Measurements from ENCODE around the gene ENPP3.

ENPP3 gene

GRCh38 chr6:131733376-131734016 lies 96.4 kb downstream of the ENPP3 start:
- Histone ChIP-seq H3K36me3 (ENCODE audit: control insufficient read depth, low read length) (peaks cover 79% of the 10 kb centered on the region), H3K4me2 (ENCODE audit: low read length) (no peak overlapping the region), H3F3A (ENCODE audit: control insufficient read depth, insufficient read depth) (no peaks in the 10 kb centered on the region), H3K4me1 (ENCODE audit: control insufficient read depth, low read length) (no peaks in the 10 kb centered on the region), H3K27me3 (ENCODE audit: control insufficient read depth, low read length) (no peaks in the 10 kb centered on the region), H3K9me3 (ENCODE audit: control insufficient read depth, insufficient read depth, low read length) (no peaks in the 10 kb centered on the region), H3K79me2 (ENCODE audit: control insufficient read depth, low read length) (no peaks in the 10 kb centered on the region), H3K27ac (ENCODE audit: low read depth, low read length) (no peak overlapping the region), H3K9me2 (replicated peaks; ENCODE audit: control insufficient read depth, low read length) (no peaks in the 10 kb centered on the region), H4K20me1 (ENCODE audit: control insufficient read depth, insufficient read depth, low read depth, low read length) (no peaks in the 10 kb centered on the region), H3K4me3 (ENCODE audit: low read length) (no peak overlapping the region)
- no peak for TF ChIP-seq EZH2phosphoT487 (IDR thresholded peaks at IDR 0.05; ENCODE audit: borderline replicate concordance, low read length)
- no peak for TF ChIP-seq CTCF (IDR thresholded peaks at IDR 0.05; ENCODE audit: low read depth, low read length, poor library complexity, severe bottlenecking)

GRCh38 chr6:131736003-131736596 lies 99.0 kb downstream of the ENPP3 start:
- H3K36me3 ChIP-seq (ENCODE audit: control insufficient read depth, low read length) = peaks cover 75% of the 10 kb centered on the region
- H3K4me2 ChIP-seq (ENCODE audit: low read length) = no peak overlapping the region
- no peaks in the 10 kb centered on the region for H3F3A ChIP-seq (ENCODE audit: control insufficient read depth, insufficient read depth)
- no peak for TF ChIP-seq EZH2phosphoT487 (IDR thresholded peaks at IDR 0.05; ENCODE audit: borderline replicate concordance, low read length)
- TF ChIP-seq CTCF (IDR thresholded peaks at IDR 0.05; ENCODE audit: low read depth, low read length, poor library complexity, severe bottlenecking) = no peak
- no peaks in the 10 kb centered on the region for H3K79me2 ChIP-seq (ENCODE audit: control insufficient read depth, low read length)
- H4K20me1 ChIP-seq (ENCODE audit: control insufficient read depth, insufficient read depth, low read depth, low read length) = no peaks in the 10 kb centered on the region
- no peaks in the 10 kb centered on the region for H3K9me3 ChIP-seq (ENCODE audit: control insufficient read depth, insufficient read depth, low read length)
- no peaks in the 10 kb centered on the region for H3K9me2 ChIP-seq (replicated peaks; ENCODE audit: control insufficient read depth, low read length)
- no peaks in the 10 kb centered on the region for H3K4me1 ChIP-seq (ENCODE audit: control insufficient read depth, low read length)
- H3K27me3 ChIP-seq (ENCODE audit: control insufficient read depth, low read length) = no peaks in the 10 kb centered on the region
- H3K4me3 ChIP-seq (ENCODE audit: low read length) = no peak overlapping the region
- no peak overlapping the region for H3K27ac ChIP-seq (ENCODE audit: low read depth, low read length)

GRCh38 chr6:131736811-131737210 lies 99.7 kb downstream of the ENPP3 start:
- H3K27me3 ChIP-seq (ENCODE audit: control insufficient read depth, low read length) = no peaks in the 10 kb centered on the region
- no peaks in the 10 kb centered on the region for H4K20me1 ChIP-seq (ENCODE audit: control insufficient read depth, insufficient read depth, low read depth, low read length)
- H3K36me3 ChIP-seq (ENCODE audit: control insufficient read depth, low read length) = peaks cover 75% of the 10 kb centered on the region
- no peak overlapping the region for H3K4me3 ChIP-seq (ENCODE audit: low read length)
- H3K4me2 ChIP-seq (ENCODE audit: low read length) = no peak overlapping the region
- H3F3A ChIP-seq (ENCODE audit: control insufficient read depth, insufficient read depth) = no peaks in the 10 kb centered on the region
- H3K79me2 ChIP-seq (ENCODE audit: control insufficient read depth, low read length) = no peaks in the 10 kb centered on the region
- peaks cover 6% of the 10 kb centered on the region for H3K4me1 ChIP-seq (ENCODE audit: control insufficient read depth, low read length)
- TF ChIP-seq CTCF (IDR thresholded peaks at IDR 0.05; ENCODE audit: low read depth, low read length, poor library complexity, severe bottlenecking) (no peak), EZH2phosphoT487 (IDR thresholded peaks at IDR 0.05; ENCODE audit: borderline replicate concordance, low read length) (no peak)
- no peaks in the 10 kb centered on the region for H3K9me3 ChIP-seq (ENCODE audit: control insufficient read depth, insufficient read depth, low read length)
- no peaks in the 10 kb centered on the region for H3K9me2 ChIP-seq (replicated peaks; ENCODE audit: control insufficient read depth, low read length)
- H3K27ac ChIP-seq (ENCODE audit: low read depth, low read length) = no peak overlapping the region
